Posterior cingulate gyrus (tissue), 11 donors: ENCODE measurements around the gene PLD6.
"Not testable (repeated sequence)": the region's sequence is repeated elsewhere in the genome, so short reads cannot be mapped to it uniquely, and the experiment has no call there.

Experiments used
- DNase-seq, 10 donors: peaks; one replicate each; pipeline versions ENCODE4 v3.0.0 to v3.0.0-alpha.2; 2020 to 2021; ENCODE audit warnings: mixed read lengths in 3 of 10
- intact Hi-C: fragments of 100-400 bp; cut with DNase I; formaldehyde crosslinking; loops from one replicate; pipeline ENCODE4 v1.15.1; 2023

PLD6 gene

GRCh38 chr17:17164676-17165075, 41.5 kb downstream of the PLD6 start:
- intact Hi-C loops, result no loop called here
- DNase-seq, result peak in 1 of 10 donors; percentile 78

- intact Hi-C loops, result no loop called here
- peak in 1 of 10 donors; percentile 73 for DNase-seq
Observed at GRCh38 chr17:17164156-17164555, 42.0 kb downstream of the PLD6 start.

GRCh38 chr17:17161759-17162158, 44.4 kb downstream of the PLD6 start:
- DNase-seq, result peak in 1 of 10 donors; percentile 8
- intact Hi-C loops, result no loop called here

GRCh38 chr17:17161121-17161520, 45.0 kb downstream of the PLD6 start:
- intact Hi-C loops, result no loop called here
- DNase-seq, result peak in 1 of 10 donors; percentile 49

- intact Hi-C loops, result no loop called here
- no peak for DNase-seq
Observed at GRCh38 chr17:17159571-17159970, 46.6 kb downstream of the PLD6 start.

GRCh38 chr17:17158506-17158905, 47.6 kb downstream of the PLD6 start:
- DNase-seq, intact Hi-C loops: not testable (repeated sequence)

- intact Hi-C loops, result no loop called here
- no peak for DNase-seq
Observed at GRCh38 chr17:17157041-17157440, 49.1 kb downstream of the PLD6 start.

- intact Hi-C loops, result no loop called here
- no peak for DNase-seq
Observed at GRCh38 chr17:17156511-17156910, 49.6 kb downstream of the PLD6 start.

GRCh38 chr17:17156107-17156506, 50.0 kb downstream of the PLD6 start:
- intact Hi-C loops, result no loop called here

GRCh38 chr17:17155568-17155967, 50.6 kb downstream of the PLD6 start:
- DNase-seq, result no peak
- intact Hi-C loops, result no loop called here

More at GRCh38 chr17:17156107-17156506, 50.0 kb downstream of the PLD6 start:
- DNase-seq, result no peak

- DNase-seq, result no peak
- intact Hi-C loops, result no loop called here
Observed at GRCh38 chr17:17154981-17155380, 51.2 kb downstream of the PLD6 start.

GRCh38 chr17:17154556-17154955, 51.6 kb downstream of the PLD6 start:
- no peak for DNase-seq
- intact Hi-C loops, result no loop called here

- DNase-seq, result no peak
- intact Hi-C loops, result no loop called here
Observed at GRCh38 chr17:17153709-17154108, 52.4 kb downstream of the PLD6 start.

GRCh38 chr17:17153071-17153470, 53.1 kb downstream of the PLD6 start:
- intact Hi-C loops, result no loop called here

GRCh38 chr17:17152385-17152784, 53.7 kb downstream of the PLD6 start:
- intact Hi-C loops, result no loop called here
- DNase-seq, result peak in 2 of 10 donors; percentile 43 to 47

More at GRCh38 chr17:17153071-17153470, 53.1 kb downstream of the PLD6 start:
- DNase-seq, result no peak

- intact Hi-C loops, result no loop called here
- DNase-seq, result peak; percentile 65 to 98 (median 88)
Observed at GRCh38 chr17:17151962-17152361, 54.2 kb downstream of the PLD6 start.

- intact Hi-C loops, result no loop called here
- no peak for DNase-seq
Observed at GRCh38 chr17:17151541-17151940, 54.6 kb downstream of the PLD6 start.

- intact Hi-C loops, result no loop called here
- DNase-seq, result no peak
Observed at GRCh38 chr17:17151055-17151454, 55.1 kb downstream of the PLD6 start.
